Mucosa of stomach (tissue), 1 donor: ENCODE measurements around the gene MAGI3.

Experiments
- H3K27me3 ChIP-seq: one replicate; pipeline ENCODE4 v1.7.0; 2013; ENCODE audit warnings: mild to moderate bottlenecking, low read length; ENCODE audit not compliant: control insufficient read depth, insufficient read depth
- H3K36me3 ChIP-seq: one replicate; pipeline ENCODE4 v1.7.0; 2013; ENCODE audit warnings: low read length; ENCODE audit not compliant: control insufficient read depth, insufficient read depth
- H3K4me1 ChIP-seq: one replicate; pipeline ENCODE4 v1.7.0; 2013; ENCODE audit warnings: mild to moderate bottlenecking, low read length; ENCODE audit not compliant: control insufficient read depth, insufficient read depth
- H3K4me3 ChIP-seq: one replicate; pipeline ENCODE4 v1.7.0; 2013; ENCODE audit warnings: low read length
- H3K9ac ChIP-seq: one replicate; pipeline ENCODE4 v1.7.0; 2013; ENCODE audit warnings: mild to moderate bottlenecking, low read length, moderate library complexity
- H3K9me3 ChIP-seq: one replicate; pipeline ENCODE4 v1.7.0; 2013; ENCODE audit warnings: mild to moderate bottlenecking, low read length, moderate library complexity; ENCODE audit not compliant: control insufficient read depth
- donor health status: Pancreatic carcinoma.

The MAGI3 gene

GRCh38 chr1:113389953-113390834 is at the start of gene MAGI3:
Gene MAGI3 (plus strand): TSS chr1:113390515. CDS start chr1:113391034, 519 bp downstream.
- H3K9ac ChIP-seq: peak within 1 kb of the TSS; percentile 86
- H3K4me1 ChIP-seq: no peaks in the 10 kb centered on the region
- peak within 1 kb of the TSS; percentile 100 for H3K4me3 ChIP-seq
- H3K9me3 ChIP-seq: no peaks in the 10 kb centered on the region
- no peaks in the 10 kb centered on the region for H3K36me3 ChIP-seq
- H3K27me3 ChIP-seq: no peaks in the 10 kb centered on the region

DNA sequence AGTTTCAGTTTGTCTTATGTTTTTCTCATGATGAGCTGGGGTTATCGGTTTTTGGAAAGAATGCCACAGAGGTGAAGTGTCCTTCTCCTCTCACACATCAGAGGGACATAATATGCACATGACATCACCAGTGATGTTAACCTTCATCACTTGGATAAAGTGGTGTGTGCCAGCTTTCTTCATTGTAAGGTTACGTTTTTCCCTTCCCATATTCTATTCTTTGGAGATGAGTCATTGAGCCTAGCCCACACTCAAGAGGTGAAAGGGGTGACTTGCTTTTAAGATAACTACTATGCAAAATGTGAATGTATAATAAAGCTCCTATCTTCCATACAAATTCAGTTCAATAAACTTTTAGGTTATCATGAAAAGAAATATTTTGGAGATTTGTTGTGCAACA is 36.7 kb upstream of the MAGI3 start:
- H3K9me3 ChIP-seq: no peaks in the 10 kb centered on the region
- no peak overlapping the region for H3K9ac ChIP-seq
- no peaks in the 10 kb centered on the region for H3K36me3 ChIP-seq
- no peaks in the 10 kb centered on the region for H3K27me3 ChIP-seq
- H3K4me3 ChIP-seq: no peak overlapping the region
- no peaks in the 10 kb centered on the region for H3K4me1 ChIP-seq

- Histone ChIP-seq H3K4me3 (no peak overlapping the region), H3K27me3 (no peaks in the 10 kb centered on the region), H3K9me3 (no peaks in the 10 kb centered on the region), H3K36me3 (no peaks in the 10 kb centered on the region), H3K4me1 (no peaks in the 10 kb centered on the region), H3K9ac (no peak overlapping the region)
Observed at GRCh38 chr1:113363935-113364334, 26.4 kb upstream of the MAGI3 start.

GRCh38 chr1:113369040-113369439 is 21.3 kb upstream of the MAGI3 start:
- no peaks in the 10 kb centered on the region for H3K9me3 ChIP-seq
- H3K36me3 ChIP-seq: no peaks in the 10 kb centered on the region
- H3K4me3 ChIP-seq: no peak overlapping the region
- H3K27me3 ChIP-seq: no peaks in the 10 kb centered on the region
- H3K4me1 ChIP-seq: no peaks in the 10 kb centered on the region
- no peak overlapping the region for H3K9ac ChIP-seq

- Histone ChIP-seq H3K36me3 (no peaks in the 10 kb centered on the region), H3K9me3 (no peaks in the 10 kb centered on the region), H3K4me3 (no peak overlapping the region), H3K4me1 (no peaks in the 10 kb centered on the region), H3K27me3 (no peaks in the 10 kb centered on the region), H3K9ac (no peak overlapping the region)
Observed at GRCh38 chr1:113369699-113370098, 20.6 kb upstream of the MAGI3 start.

- Histone ChIP-seq H3K27me3 (no peaks in the 10 kb centered on the region), H3K36me3 (no peaks in the 10 kb centered on the region), H3K4me1 (no peaks in the 10 kb centered on the region), H3K9ac (no peak overlapping the region), H3K4me3 (no peak overlapping the region), H3K9me3 (no peaks in the 10 kb centered on the region)
Observed at GRCh38 chr1:113370868-113371267, 19.4 kb upstream of the MAGI3 start.

DNA sequence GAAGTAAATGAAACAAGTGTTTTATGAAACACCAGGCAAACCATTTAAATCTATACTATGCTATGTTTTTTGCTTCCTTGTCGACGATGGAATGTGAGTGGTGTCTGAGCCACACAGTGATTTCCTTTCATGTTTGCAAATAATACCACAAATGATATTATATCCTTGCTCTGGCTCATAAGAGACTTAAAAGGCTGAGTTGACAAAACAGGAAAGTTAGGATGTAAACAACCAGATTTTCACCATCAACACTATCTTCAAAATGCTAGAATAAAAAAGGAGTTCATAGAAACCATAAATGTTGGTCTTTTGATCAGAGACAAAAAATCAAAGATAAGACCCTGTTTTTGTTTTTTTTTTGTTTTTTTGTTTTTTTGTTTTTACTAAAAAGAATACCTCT is 17.8 kb upstream of the MAGI3 start:
- no peak overlapping the region for H3K4me3 ChIP-seq
- H3K4me1 ChIP-seq: no peaks in the 10 kb centered on the region
- H3K9ac ChIP-seq: no peak overlapping the region
- H3K9me3 ChIP-seq: no peaks in the 10 kb centered on the region
- no peaks in the 10 kb centered on the region for H3K27me3 ChIP-seq
- H3K36me3 ChIP-seq: no peaks in the 10 kb centered on the region

DNA sequence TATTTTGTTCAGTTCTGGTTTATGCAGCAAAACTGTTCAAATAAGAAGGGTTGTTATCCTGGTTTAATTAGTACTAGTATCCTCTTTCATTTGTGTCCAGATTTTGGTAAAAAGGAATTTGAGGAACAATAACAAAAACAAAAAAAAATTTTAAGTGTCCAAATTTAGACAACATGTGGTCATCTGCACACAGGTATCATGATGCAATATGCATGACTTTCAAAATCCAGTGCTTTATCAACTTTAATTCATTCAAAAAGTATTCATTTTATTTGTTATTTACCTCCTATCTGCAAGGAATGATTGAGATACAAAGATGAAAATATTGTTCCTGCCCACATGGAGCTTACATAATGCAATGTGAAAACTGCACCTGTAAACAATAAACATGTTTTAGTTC is 16.7 kb upstream of the MAGI3 start:
- H3K9me3 ChIP-seq: no peaks in the 10 kb centered on the region
- H3K27me3 ChIP-seq: no peaks in the 10 kb centered on the region
- H3K4me3 ChIP-seq: no peak overlapping the region
- no peaks in the 10 kb centered on the region for H3K36me3 ChIP-seq
- no peaks in the 10 kb centered on the region for H3K4me1 ChIP-seq
- H3K9ac ChIP-seq: no peak overlapping the region

- H3K9me3 ChIP-seq: no peaks in the 10 kb centered on the region
- no peaks in the 10 kb centered on the region for H3K36me3 ChIP-seq
- H3K4me1 ChIP-seq: no peaks in the 10 kb centered on the region
- H3K4me3 ChIP-seq: no peak overlapping the region
- H3K9ac ChIP-seq: no peak overlapping the region
- no peaks in the 10 kb centered on the region for H3K27me3 ChIP-seq
Observed at GRCh38 chr1:113375878-113376277, 14.4 kb upstream of the MAGI3 start.

DNA sequence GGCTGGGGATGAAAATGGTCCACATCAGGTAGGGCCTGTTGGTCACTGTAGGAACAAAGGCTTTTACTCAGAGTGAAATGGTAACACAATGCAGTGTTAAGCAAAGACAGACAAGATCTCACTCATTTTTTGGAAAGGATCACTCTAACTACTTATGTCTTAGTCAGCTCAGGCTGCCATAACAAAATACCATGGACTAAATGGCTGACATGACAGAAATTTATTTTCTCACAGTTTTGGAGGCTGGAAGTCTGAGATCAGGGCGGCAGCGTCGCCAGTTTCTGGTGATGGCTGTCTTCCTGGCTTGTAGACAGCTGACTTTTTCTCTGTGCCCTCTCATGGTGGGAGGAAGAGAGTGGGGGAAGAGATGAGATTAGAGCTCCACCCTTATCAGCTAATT is 10.2 kb upstream of the MAGI3 start:
- Histone ChIP-seq H3K4me1 (no peaks in the 10 kb centered on the region), H3K4me3 (no peak overlapping the region), H3K27me3 (no peaks in the 10 kb centered on the region), H3K9ac (no peak overlapping the region), H3K9me3 (no peaks in the 10 kb centered on the region), H3K36me3 (no peaks in the 10 kb centered on the region)

GRCh38 chr1:113388017-113388620 is 2.2 kb upstream of the MAGI3 start:
- Histone ChIP-seq H3K27me3 (no peaks in the 10 kb centered on the region), H3K9me3 (no peaks in the 10 kb centered on the region), H3K4me3 (no peak overlapping the region), H3K9ac (no peak overlapping the region), H3K4me1 (no peaks in the 10 kb centered on the region), H3K36me3 (no peaks in the 10 kb centered on the region)

GRCh38 chr1:113388621-113389358 is 1.5 kb upstream of the MAGI3 start:
- no peaks in the 10 kb centered on the region for H3K36me3 ChIP-seq
- H3K4me1 ChIP-seq: no peaks in the 10 kb centered on the region
- no peaks in the 10 kb centered on the region for H3K27me3 ChIP-seq
- peak overlapping the region; percentile 86 for H3K9ac ChIP-seq
- no peaks in the 10 kb centered on the region for H3K9me3 ChIP-seq
- peak overlapping the region; percentile 60 for H3K4me3 ChIP-seq
